EH (cell line): ENCODE results near the gene FABP7.

Source experiments
- DNase-seq: peaks from one replicate; pipeline ENCODE4 v3.0.0-alpha.2; 2015; ENCODE audit warnings: low read depth

FABP7 gene

GRCh38 chr6:122758927-122759334, 20.6 kb upstream of the FABP7 start:
- no peak for DNase-seq

DNA sequence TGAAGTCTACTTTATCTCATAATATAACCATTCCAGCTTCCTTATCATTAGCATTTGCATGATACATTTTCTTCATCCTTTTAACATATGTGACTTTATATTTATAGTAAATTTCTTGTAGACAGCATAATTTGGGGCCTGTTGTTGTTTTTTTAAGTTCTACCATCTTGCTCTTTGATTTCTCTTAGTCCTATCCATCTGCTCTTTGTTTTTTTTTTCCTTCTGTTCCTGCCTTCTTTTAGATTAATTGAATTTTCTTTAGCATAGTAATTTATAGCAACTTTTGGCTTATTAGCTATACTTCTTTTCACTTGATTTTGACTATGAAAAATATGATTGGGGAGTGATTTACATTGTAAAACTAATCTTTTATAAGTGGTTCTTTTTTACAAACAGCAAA, 19.2 kb upstream of the FABP7 start:
- DNase-seq: no peak

GRCh38 chr6:122766256-122766655, 13.3 kb upstream of the FABP7 start:
- DNase-seq: no peak

DNA sequence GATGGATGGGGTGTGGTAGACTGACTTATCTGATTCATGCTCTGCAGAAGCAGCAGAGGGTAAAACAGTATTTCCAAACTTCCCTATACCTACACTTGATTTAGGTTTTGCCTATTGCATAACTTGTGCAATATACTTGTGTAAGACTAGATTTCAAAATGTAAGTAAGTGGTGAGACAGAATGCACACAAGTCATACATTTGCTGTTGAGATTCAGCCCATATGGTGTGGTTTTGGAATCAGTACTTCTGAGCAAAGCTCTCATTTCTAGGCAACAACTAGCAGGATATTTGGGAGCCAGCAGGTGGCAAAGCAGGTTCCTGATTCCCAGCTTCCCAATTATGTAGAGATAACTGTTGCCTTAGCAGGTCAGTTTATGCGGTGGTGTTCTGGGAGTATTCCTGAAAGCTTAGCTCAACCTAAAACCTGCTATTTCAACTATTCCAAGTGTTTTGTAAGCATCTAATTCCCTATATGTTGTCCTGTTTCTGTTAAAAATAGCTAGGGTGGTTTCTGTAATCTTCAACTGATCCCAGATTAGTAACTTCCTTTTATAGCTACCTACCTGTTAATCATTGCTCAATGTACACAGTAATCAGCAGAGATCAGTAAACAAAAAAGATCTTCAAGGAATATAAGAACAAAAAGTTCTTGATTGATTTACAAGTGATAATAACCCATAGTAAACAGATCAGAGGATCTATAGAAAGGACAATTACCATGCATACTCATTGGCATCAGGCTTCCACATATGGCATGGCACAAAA, 8.5 kb upstream of the FABP7 start:
- no peak for DNase-seq

DNA sequence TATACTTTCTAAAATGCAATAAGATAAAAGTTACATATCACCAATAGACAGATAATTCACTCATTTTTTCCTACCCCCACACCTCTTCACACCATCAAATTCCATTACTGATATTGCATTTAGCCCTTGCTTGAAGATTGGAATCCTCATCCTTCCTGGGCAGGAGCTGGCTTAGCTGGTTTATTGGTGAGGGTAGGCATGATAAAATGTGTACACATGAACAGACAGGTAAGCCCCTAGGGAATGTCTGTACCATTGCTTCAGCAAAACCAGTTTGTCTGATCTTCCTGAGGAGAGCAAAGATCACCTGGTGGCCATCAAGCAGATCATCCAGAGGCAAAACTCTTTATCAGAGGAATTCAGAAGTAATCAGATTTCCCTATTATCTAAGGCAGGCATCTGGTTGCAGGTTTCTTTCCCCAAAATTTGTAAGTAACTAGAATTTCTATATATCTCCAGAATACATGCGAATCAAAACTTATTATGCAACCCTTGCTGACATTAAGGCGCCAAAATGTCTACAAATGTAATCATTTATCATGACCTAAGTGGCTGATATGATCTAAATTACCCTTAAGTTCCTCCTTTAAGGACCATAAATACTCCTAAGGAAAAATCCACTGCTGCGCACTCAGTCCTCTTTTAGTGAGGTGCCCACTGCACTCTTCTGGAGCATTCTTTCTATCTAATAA, 6.6 kb upstream of the FABP7 start:
- DNase-seq: no peak

GRCh38 chr6:122775975-122776374, 3.5 kb upstream of the FABP7 start:
- DNase-seq: no peak

GRCh38 chr6:122778302-122778701, 1.2 kb upstream of the FABP7 start:
- DNase-seq: no peak

GRCh38 chr6:122778985-122779661, 393 bp upstream of the FABP7 start:
- no peak for DNase-seq

DNA sequence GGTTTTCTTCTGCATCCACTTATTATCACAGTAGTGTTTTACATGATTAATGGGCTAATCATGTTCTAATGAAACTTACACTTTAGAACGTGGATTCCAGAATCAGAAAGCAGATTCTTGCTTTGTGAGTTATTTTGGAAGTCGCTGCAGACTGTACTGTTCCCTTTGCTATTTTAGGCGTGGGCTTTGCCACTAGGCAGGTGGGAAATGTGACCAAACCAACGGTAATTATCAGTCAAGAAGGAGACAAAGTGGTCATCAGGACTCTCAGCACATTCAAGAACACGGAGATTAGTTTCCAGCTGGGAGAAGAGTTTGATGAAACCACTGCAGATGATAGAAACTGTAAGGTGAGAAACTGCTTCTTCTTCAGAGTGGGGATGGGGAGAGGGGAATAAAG, 598 bp downstream of the FABP7 start:
- no peak for DNase-seq

GRCh38 chr6:122781716-122782115, 2.2 kb downstream of the FABP7 start:
- DNase-seq: no peak

DNA sequence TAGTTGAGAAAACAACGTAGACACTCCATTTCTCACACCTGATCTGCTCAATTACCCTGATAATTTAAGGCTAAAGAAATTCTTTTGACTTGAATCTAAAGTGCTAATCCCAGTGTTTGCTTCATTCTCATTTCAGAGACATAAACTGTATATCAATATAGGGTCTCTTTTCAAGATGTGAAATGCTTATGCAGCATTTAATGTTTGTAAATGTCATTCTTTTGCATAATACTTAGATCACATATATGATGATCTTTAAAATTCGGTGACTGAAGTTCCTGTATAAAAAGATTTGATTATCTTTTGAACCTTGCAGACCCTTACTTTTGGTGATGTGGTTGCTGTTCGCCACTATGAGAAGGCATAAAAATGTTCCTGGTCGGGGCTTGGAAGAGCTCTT, 3.9 kb downstream of the FABP7 start:
- DNase-seq: no peak

DNA sequence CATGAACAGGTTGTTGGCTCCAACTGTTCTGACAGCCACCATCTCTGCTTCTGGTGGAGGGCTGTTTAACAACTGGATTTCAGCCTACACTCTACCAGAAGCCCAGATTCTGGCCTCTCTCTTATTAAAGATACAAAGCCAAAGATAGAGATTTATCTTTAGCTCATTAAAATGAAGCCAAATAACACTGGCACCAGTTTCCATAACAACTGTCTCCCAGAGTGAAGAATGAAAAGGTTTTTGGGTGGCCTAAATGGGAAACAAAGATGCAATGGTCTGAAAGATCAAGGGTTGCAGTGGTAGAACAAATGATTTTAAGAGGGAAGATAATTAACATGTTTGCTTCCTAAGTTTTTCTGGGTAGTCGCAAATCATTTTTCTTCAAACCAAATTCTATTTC, 6.4 kb downstream of the FABP7 start:
- no peak for DNase-seq

- DNase-seq: no peak
Observed at GRCh38 chr6:122787721-122788120, 8.2 kb downstream of the FABP7 start.

DNA sequence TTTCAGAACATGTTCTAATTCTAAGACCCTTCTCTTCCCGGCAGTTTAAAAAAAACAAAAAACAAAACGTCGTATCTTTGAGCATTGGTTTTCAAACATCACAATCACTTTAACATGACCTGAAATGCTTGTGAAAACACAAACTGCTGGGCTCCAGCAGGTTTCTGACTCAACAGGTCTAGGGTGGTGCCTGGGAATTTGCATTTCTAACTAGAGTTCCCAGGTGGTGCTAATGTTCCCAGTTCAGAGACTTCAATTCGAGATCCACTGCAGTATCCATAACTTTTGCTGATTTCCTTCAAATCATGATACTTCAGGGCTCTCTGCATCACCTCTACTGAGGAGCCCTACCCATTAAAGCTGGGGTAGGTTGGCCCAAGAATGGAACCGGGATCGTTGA, 8.7 kb downstream of the FABP7 start:
- no peak for DNase-seq

GRCh38 chr6:122788663-122789181, 9.2 kb downstream of the FABP7 start:
- DNase-seq: peak; percentile 86

- DNase-seq: peak; percentile 62
Observed at GRCh38 chr6:122789182-122790027, 9.9 kb downstream of the FABP7 start, which contains the start of gene SMPDL3A. SMPDL3A (plus strand) TSS chr6:122789258; CDS start chr6:122789347, 89 bp downstream.

GRCh38 chr6:122790028-122790422, 10.5 kb downstream of the FABP7 start:
- DNase-seq: no peak

- DNase-seq: peak; percentile 27
Observed at GRCh38 chr6:122790423-122791309, 11.2 kb downstream of the FABP7 start.

DNA sequence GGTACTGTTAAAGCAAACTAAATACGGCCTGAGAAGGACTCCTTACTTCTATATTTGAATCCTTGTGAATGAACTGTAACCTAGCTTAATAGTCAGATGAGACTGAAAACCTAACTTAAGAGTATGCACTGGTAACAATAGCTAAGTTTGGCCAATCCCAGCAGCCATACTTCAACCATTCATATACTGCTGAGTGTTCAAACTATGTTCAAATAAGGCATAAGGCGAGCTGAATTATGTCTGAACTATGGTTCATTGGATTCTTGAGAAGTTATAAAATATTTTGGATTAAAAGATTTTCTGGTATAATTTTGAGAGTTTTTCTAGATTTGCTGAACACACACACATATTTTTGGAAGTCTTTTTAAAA, 11.8 kb downstream of the FABP7 start:
- DNase-seq: no peak

- no peak for DNase-seq
Observed at GRCh38 chr6:122792766-122793165, 13.2 kb downstream of the FABP7 start.

- no peak for DNase-seq
Observed at GRCh38 chr6:122797537-122797936, 18.0 kb downstream of the FABP7 start.
